GM19193 (cell line): ENCODE measurements around the gene ITGA3.

Experiments
- POLR2A ChIP-seq: IDR thresholded peaks from 4 replicates; pipeline ENCODE4 v1.6.1; 2011; ENCODE audit not compliant: insufficient read depth, insufficient read length; ENCODE audit errors: extremely low read depth

Gene ITGA3

GRCh38 chr17:50044483-50044882 is 11.4 kb upstream of the ITGA3 start:
- TF ChIP-seq POLR2A = no peak

DNA sequence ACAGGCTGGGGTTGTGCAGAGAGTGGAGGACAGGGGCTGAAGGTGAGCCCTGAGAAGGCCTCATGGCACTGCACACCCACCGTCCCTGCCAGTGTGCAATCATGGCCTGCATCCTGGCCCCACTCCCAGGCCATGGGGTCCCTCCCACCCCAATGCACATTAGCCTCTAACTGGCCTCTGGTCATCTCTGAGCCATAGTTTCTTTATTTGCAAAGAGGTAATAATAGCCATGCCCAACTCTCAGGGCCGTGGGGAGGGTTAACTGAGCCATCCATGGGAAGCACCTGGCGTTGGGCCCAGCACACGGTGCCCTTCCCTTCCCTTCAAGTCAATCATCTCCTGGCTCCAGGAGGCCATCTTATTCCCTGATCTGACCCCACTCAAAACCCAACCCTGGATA is 10.8 kb upstream of the ITGA3 start:
- TF ChIP-seq POLR2A = no peak

- no peak for TF ChIP-seq POLR2A
These were observed 9.7 kb upstream of the ITGA3 start for GRCh38 chr17:50046179-50046578.

- TF ChIP-seq POLR2A = no peak
These were observed 9.2 kb upstream of the ITGA3 start for GRCh38 chr17:50046667-50047066.

DNA sequence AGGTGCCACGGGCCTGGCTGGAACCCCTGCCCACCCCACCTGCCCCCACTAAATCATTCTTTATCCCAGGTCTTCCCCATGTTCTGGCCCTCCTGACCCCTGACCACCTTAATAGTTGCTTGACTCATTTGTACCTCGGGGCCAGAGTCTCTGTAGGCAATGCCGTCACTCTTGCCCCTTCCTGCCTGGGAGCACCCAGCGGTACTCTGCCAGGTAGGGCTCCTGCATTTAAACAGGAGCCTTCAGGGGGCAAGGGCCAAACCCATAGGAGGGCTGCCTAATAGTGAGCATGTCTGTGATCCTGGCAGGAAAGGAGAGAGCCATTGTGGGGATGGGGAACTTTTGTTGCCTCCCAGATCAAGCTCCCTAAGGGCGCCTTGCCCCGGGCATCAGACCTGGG is 8.8 kb upstream of the ITGA3 start:
- no peak for TF ChIP-seq POLR2A

GRCh38 chr17:50047488-50048126 is 8.3 kb upstream of the ITGA3 start:
- no peak for TF ChIP-seq POLR2A

- TF ChIP-seq POLR2A = no peak
These were observed 7.7 kb upstream of the ITGA3 start for GRCh38 chr17:50048146-50048720.

DNA sequence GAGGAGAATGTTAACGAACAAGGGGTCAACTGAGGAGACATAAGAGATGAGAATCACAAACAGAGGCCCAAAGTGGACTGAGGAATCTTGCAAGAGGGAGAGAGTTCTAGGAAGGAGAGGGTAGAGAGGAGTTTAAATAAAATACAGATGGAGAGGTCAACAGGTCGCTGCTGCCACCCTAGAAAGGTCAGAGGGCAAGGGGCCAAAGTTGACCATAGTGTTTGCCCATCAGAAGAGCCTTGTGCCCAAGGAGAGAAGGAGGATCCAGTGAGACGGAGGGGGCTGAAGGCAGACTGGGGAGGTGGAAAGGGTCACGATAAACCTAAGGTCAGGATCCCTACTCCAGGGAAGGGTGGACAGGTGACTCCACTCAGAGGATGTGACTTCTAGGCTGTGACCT is 6.9 kb upstream of the ITGA3 start:
- TF ChIP-seq POLR2A = no peak

GRCh38 chr17:50049636-50050035 is 6.3 kb upstream of the ITGA3 start:
- TF ChIP-seq POLR2A = no peak

DNA sequence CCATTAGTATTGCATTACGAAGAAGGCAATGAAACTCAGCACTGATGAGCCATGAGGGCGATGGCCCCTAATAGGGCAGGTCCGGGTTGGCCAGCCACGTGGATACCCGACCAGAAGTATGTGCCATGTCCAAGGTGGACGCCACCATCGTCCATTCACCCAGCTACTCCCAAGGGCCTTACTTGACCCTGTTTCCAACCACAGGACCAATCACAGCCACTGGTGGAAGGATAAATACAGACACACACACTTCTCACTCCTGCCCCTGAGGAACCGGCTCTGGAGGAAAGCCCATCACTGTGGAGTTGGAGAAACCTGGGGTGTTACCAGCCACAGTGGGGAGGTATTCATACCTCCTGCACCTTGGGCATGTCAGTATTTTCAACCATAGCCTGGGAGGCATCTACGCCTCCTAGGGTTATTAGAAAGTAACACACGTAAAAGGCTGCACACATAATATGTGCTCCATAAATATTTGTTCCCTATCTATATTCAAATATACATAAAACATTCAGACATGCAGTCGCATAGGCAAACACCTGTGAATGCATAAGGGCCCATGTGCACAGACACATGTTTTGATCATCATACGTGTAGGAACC is 5.4 kb upstream of the ITGA3 start:
- TF ChIP-seq POLR2A = no peak

DNA sequence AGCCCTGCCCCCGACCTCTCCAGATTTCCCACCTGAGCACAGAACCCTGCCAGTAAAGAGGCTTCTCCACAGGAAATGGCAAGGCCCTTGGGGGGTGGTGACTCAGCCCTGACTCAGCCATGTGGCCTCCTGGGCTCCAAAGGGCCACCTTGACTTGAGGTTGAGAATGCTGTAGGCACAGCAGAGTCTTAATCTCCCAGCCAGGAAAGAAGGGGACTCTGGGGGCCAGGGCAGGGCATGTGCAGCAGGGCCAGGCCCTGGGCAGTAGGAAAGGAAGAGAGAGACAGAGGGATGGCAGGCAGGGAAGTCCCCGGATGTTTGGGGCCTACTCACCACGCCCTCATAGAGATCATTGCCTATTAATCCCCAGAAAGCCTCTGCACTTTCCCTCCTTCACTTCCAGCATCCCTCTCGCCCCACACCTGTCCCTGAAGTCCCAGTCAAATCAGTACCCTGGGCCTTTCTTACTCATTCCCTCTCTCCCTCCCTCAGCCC is 4.8 kb upstream of the ITGA3 start:
- TF ChIP-seq POLR2A = no peak

DNA sequence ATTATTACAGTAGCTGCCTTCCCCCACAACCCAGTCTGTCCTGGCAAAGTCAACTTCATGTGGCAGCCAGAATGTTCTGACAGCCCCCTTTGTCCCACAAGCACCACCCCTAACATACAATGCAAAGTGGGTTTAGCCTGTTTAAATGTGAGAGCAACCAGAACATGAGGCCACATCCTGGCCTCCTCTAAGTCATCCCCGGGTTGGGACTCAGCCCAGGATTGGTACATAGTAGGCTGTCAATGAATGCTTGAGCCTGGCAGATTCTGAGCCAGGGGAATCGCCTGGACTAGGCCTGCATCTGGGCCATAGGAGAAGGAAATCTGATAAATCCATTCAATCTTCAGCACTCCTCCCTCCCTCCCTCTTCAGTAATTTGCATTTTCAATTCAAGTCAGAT is 4.3 kb upstream of the ITGA3 start:
- TF ChIP-seq POLR2A = no peak

DNA sequence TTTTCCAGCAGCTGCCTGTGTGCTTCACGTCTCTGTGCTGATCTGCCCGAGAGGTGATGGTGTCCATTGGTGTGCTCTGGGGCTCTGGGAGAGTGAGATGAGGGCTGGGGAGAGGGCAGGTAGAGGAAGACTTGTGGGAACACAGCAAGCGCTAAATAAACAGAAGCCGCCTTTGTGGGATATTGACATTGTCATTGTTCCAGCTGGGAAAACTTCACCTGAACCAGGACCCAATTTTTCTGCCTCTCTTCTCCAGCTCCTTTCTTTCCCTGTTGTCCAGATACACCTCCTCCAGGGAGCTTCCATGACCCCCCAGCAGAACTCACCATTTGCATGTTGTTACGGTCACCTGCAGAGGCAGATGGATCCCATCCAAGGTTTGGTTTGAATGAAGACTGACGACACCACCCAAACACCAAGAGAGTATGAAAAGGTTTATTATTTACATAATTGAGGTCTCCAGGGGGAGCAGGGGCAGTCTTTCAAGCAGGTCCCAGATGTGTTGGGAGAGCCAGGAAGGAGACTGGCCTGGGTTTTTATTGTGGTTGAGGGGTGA is 3.6 kb upstream of the ITGA3 start:
- no peak for TF ChIP-seq POLR2A

DNA sequence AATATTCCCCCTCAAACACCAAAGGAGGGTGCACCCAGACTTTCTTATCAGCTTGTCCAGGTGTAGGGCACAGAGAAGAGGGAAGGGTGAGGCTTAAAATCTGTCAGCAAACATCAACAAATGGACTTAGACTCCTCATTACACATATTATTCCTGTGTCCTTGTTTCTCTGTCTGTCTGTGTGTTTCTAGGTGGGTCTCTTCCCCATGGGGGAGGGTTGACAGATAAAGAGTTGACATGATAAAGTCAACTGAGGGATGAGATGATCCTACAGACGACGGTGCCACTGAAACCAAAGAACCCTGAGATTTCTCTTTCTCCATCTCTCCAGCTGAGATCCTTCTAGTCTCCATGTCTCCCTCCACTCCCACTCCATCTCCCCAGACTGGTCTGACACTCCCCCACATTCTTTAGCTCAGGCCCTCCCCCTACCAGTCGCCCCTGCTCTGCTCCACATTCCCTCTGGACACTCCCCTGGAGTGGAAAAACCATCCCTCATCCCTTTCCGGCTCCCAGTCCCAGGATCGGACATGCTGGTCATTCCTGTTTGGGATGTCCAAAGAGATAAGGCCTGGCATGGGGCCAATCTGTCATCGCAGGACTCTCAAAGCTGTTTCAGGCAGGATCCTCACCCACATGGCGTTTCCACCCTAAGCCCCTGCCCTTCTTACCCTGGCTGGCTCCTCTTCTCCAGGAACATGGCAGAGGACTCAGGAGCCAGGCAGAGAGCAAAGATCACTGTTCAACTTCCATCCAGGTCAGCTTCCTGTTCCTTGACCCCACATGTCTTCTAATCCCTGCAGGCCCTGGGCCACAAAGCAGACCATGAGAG is 2.9 kb upstream of the ITGA3 start:
- TF ChIP-seq POLR2A = no peak

GRCh38 chr17:50053654-50053960 is 2.3 kb upstream of the ITGA3 start:
- no peak for TF ChIP-seq POLR2A
